ENCODE data around the gene LRRFIP1.

GRCh38 chr2:237757616-237758015 is 130.2 kb downstream of the LRRFIP1 start:
- no peak for TF ChIP-seq CTCF (IDR thresholded peaks at IDR 0.05)
- no peak for TF ChIP-seq EP300 (IDR thresholded peaks at IDR 0.05)
- TF ChIP-seq POLR2A (IDR thresholded peaks at IDR 0.05; ENCODE audit: low read length): no peak
- no peak for TF ChIP-seq REST (IDR thresholded peaks at IDR 0.05)
- TF ChIP-seq ESRRA (IDR thresholded peaks at IDR 0.05; ENCODE audit: borderline replicate concordance, low read length): no peak
- no peak for TF ChIP-seq SMC3 (IDR thresholded peaks at IDR 0.05)
- no peak for TF ChIP-seq SREBF2 (IDR thresholded peaks at IDR 0.05)

All from A549 (cell line).